Neural cell (in vitro differentiated cells): Measurements from ENCODE around the gene ROR1.

Experiments used
- EP300 ChIP-seq: fragments of 450-650 bp; conservative IDR thresholded peaks from 2 replicates; pipeline ENCODE4 v1.6.1; 2014; ENCODE audit warnings: antibody characterized with exemption, mild to moderate bottlenecking, moderate library complexity; ENCODE audit not compliant: poor library complexity, severe bottlenecking
- TF ChIP-seq, protein P1 (sequence below): fragments of 450-650 bp; IDR thresholded peaks from 2 replicates; pipeline ENCODE4 v1.5.1; 2014; ENCODE audit warnings: antibody characterized with exemption, mild to moderate bottlenecking, moderate library complexity; ENCODE audit not compliant: poor library complexity, severe bottlenecking

DNA sequence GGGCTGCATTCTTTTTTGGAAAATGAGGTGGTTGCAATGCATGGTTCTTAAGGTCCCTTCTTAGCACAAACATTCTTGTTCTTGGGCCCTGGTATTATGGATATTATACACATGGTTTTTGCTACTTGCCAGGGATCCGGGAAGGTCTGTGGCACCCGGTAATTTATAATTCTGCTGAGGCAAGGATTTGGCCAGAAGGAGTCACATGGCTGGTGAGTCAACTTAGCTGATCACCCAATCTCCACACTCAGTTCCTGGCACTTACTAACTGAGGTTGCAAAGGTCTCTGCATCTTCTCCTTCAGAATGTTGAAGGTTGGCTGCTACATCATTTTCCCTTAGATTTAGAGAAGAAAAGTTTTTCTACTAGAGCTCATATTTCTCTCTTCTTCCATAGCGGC, 112.5 kb downstream of the ROR1 start:
- no peak for TF ChIP-seq EP300
- TF ChIP-seq, protein P1, sequence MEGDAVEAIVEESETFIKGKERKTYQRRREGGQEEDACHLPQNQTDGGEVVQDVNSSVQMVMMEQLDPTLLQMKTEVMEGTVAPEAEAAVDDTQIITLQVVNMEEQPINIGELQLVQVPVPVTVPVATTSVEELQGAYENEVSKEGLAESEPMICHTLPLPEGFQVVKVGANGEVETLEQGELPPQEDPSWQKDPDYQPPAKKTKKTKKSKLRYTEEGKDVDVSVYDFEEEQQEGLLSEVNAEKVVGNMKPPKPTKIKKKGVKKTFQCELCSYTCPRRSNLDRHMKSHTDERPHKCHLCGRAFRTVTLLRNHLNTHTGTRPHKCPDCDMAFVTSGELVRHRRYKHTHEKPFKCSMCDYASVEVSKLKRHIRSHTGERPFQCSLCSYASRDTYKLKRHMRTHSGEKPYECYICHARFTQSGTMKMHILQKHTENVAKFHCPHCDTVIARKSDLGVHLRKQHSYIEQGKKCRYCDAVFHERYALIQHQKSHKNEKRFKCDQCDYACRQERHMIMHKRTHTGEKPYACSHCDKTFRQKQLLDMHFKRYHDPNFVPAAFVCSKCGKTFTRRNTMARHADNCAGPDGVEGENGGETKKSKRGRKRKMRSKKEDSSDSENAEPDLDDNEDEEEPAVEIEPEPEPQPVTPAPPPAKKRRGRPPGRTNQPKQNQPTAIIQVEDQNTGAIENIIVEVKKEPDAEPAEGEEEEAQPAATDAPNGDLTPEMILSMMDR, result no peak
